GM23338 (cell line): ENCODE results near the gene PLCXD3.

Experiments used
- CREB1 ChIP-seq: fragments of 250-450 bp; sonication (Bioruptor Pico); IDR thresholded peaks from 2 replicates; pipeline ENCODE4 v1.5.0; 2020; ENCODE audit warnings: low read depth, mild to moderate bottlenecking, moderate library complexity
- CTCF ChIP-seq, 2 experiments: fragments of 200-600 bp in 1 of 2; sonication (generic) in 1 of 2; conservative IDR thresholded peaks; 2 replicates each; pipeline versions ENCODE4 v1.5.1 to v1.6.1; 2016 to 2017; ENCODE audit warnings: antibody characterized with exemption in 2 of 2, low read depth in 2 of 2, mild to moderate bottlenecking in 2 of 2, moderate library complexity in 1 of 2
- ETS1 ChIP-seq: IDR thresholded peaks from 2 replicates; pipeline ENCODE4 v1.6.1; 2016; ENCODE audit warnings: antibody characterized with exemption
- EZH2 ChIP-seq: fragments of 200-600 bp; sonication (generic); IDR thresholded peaks from one replicate; pipeline ENCODE4 v1.8.0; 2017; ENCODE audit warnings: antibody characterized with exemption, mild to moderate bottlenecking, low read depth; ENCODE audit not compliant: unreplicated experiment
- EZH2phosphoT487 ChIP-seq: fragments of 200-600 bp; sonication (generic); IDR thresholded peaks from one replicate; pipeline ENCODE4 v1.8.1; 2018; ENCODE audit warnings: antibody characterized with exemption; ENCODE audit not compliant: unreplicated experiment
- JUNB ChIP-seq: IDR thresholded peaks from one replicate; pipeline ENCODE4 v1.6.1; 2016; ENCODE audit warnings: antibody characterized with exemption; ENCODE audit not compliant: unreplicated experiment
- NANOG ChIP-seq: IDR thresholded peaks from 2 replicates; pipeline ENCODE4 v1.6.1; 2016; ENCODE audit warnings: antibody characterized with exemption, borderline replicate concordance
- POLR2AphosphoS5 ChIP-seq: IDR thresholded peaks from 2 replicates; pipeline ENCODE4 v1.6.1; 2016; ENCODE audit warnings: antibody characterized with exemption, low read depth
- STAT1 ChIP-seq: IDR thresholded peaks from one replicate; pipeline ENCODE4 v1.6.1; 2016; ENCODE audit warnings: antibody characterized with exemption; ENCODE audit not compliant: unreplicated experiment
- ZNF114 ChIP-seq: fragments of 250-450 bp; sonication (Bioruptor Pico); IDR thresholded peaks from 2 replicates; pipeline ENCODE4 v1.5.0; 2020; ENCODE audit warnings: mild to moderate bottlenecking, moderate library complexity
- ZNF331 ChIP-seq: fragments of 250-450 bp; sonication (Bioruptor Pico); IDR thresholded peaks from 2 replicates; pipeline ENCODE4 v1.5.0; 2020; ENCODE audit warnings: low read depth, mild to moderate bottlenecking, moderate library complexity
- TF ChIP-seq, protein P1 (sequence below): IDR thresholded peaks from one replicate; pipeline ENCODE4 v1.6.1; 2018; ENCODE audit warnings: antibody characterized with exemption; ENCODE audit not compliant: unreplicated experiment

DNA sequence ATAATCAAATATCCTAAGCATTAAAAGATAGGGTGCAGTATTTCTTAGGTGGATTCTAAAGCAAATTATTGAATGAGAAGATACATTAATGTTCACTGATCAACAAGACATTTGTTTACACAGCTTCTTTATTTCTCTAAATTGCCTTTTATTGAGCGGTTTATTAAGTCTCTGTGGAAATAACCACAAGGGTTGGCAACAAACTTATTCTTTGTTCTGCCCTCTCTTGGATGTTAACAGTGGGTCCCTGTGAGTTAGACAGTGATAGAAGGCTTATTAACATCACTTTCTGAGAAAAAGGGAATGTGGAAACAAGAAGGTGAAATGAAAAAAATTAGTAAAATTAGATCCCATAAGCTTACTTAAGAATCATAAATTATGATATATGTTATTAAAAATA, 214.3 kb downstream of the PLCXD3 start:
- no peak for TF ChIP-seq ETS1
- TF ChIP-seq POLR2AphosphoS5: no peak
- no peak for TF ChIP-seq CTCF (conservative IDR thresholded peaks at IDR 0.05; ENCODE audit: low read depth in 2 of 2)
- TF ChIP-seq EZH2phosphoT487: no peak
- TF ChIP-seq, protein P1, sequence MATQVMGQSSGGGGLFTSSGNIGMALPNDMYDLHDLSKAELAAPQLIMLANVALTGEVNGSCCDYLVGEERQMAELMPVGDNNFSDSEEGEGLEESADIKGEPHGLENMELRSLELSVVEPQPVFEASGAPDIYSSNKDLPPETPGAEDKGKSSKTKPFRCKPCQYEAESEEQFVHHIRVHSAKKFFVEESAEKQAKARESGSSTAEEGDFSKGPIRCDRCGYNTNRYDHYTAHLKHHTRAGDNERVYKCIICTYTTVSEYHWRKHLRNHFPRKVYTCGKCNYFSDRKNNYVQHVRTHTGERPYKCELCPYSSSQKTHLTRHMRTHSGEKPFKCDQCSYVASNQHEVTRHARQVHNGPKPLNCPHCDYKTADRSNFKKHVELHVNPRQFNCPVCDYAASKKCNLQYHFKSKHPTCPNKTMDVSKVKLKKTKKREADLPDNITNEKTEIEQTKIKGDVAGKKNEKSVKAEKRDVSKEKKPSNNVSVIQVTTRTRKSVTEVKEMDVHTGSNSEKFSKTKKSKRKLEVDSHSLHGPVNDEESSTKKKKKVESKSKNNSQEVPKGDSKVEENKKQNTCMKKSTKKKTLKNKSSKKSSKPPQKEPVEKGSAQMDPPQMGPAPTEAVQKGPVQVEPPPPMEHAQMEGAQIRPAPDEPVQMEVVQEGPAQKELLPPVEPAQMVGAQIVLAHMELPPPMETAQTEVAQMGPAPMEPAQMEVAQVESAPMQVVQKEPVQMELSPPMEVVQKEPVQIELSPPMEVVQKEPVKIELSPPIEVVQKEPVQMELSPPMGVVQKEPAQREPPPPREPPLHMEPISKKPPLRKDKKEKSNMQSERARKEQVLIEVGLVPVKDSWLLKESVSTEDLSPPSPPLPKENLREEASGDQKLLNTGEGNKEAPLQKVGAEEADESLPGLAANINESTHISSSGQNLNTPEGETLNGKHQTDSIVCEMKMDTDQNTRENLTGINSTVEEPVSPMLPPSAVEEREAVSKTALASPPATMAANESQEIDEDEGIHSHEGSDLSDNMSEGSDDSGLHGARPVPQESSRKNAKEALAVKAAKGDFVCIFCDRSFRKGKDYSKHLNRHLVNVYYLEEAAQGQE: no peak
- no peak for TF ChIP-seq EZH2
- TF ChIP-seq CREB1: no peak
- no peak for TF ChIP-seq JUNB
- no peak for TF ChIP-seq ZNF114 (CRISPR knock-in tag)
- no peak for TF ChIP-seq ZNF331 (CRISPR knock-in tag)
- no peak for TF ChIP-seq NANOG
- TF ChIP-seq STAT1: no peak
